HG03469 (cell line): ENCODE results near the gene EIF3I.

Experiments
- ATAC-seq: cut with Tn5 transposase; IDR thresholded peaks from one replicate; pipeline ENCODE4 v1.9.1; 2021; ENCODE audit warnings: mild to moderate bottlenecking, moderate library complexity, moderate number of reproducible peaks; ENCODE audit not compliant: unreplicated experiment

Gene EIF3I

GRCh38 chr1:32221980-32222755 lies at the start of gene EIF3I, which contains the start of gene TMEM234:
TSS of gene EIF3I (plus strand) at chr1:32222407. CDS start at chr1:32222442, 35 bp downstream.
TSS of gene TMEM234 (minus strand) at chr1:32222353. CDS start at chr1:32222322, 31 bp downstream.
- ATAC-seq = peak; percentile 84

- no peak for ATAC-seq
These were observed 49.5 kb upstream of the EIF3I start for GRCh38 chr1:32172621-32173245.

GRCh38 chr1:32178380-32179192 lies 43.6 kb upstream of the EIF3I start:
- ATAC-seq = no peak

GRCh38 chr1:32179193-32179442 lies 43.1 kb upstream of the EIF3I start:
- ATAC-seq = no peak

GRCh38 chr1:32179443-32180185 lies 42.6 kb upstream of the EIF3I start, which contains the start of gene TXLNA:
TSS of gene TXLNA (plus strand) at chr1:32179675. CDS start at chr1:32180346, 671 bp downstream.
- no peak for ATAC-seq

GRCh38 chr1:32180186-32181060 lies 41.8 kb upstream of the EIF3I start:
- no peak for ATAC-seq

- no peak for ATAC-seq
These were observed 41.1 kb upstream of the EIF3I start for GRCh38 chr1:32181065-32181464.

GRCh38 chr1:32181563-32181962 lies 40.6 kb upstream of the EIF3I start:
- no peak for ATAC-seq

- ATAC-seq = no peak
These were observed 40.1 kb upstream of the EIF3I start for GRCh38 chr1:32182060-32182459.

GRCh38 chr1:32184650-32185049 lies 37.6 kb upstream of the EIF3I start:
- ATAC-seq = no peak

GRCh38 chr1:32186077-32186476 lies 36.1 kb upstream of the EIF3I start:
- no peak for ATAC-seq

GRCh38 chr1:32186491-32186890 lies 35.7 kb upstream of the EIF3I start:
- ATAC-seq = no peak

GRCh38 chr1:32187850-32188249 lies 34.4 kb upstream of the EIF3I start:
- ATAC-seq = no peak

GRCh38 chr1:32192220-32192948 lies 29.8 kb upstream of the EIF3I start:
- ATAC-seq = no peak

- no peak for ATAC-seq
These were observed 27.2 kb upstream of the EIF3I start for GRCh38 chr1:32194984-32195383.

GRCh38 chr1:32195531-32195930 lies 26.7 kb upstream of the EIF3I start:
- no peak for ATAC-seq

GRCh38 chr1:32195972-32196823 lies 26.0 kb upstream of the EIF3I start:
- ATAC-seq = no peak

- ATAC-seq = no peak
These were observed 25.1 kb upstream of the EIF3I start for GRCh38 chr1:32197074-32197473.
